Fibroblast of skin of right quadriceps (primary cell): ENCODE data around the gene CNTN4.

Experiments used
- DNase-seq: peaks from one replicate; pipeline ENCODE4 v3.0.0-alpha.2; 2013

CNTN4 gene

GRCh38 chr3:2283818-2284217 lies 185.2 kb downstream of the CNTN4 start:
- DNase-seq = no peak

GRCh38 chr3:2300938-2301337 lies 202.3 kb downstream of the CNTN4 start:
- DNase-seq = no peak

- no peak for DNase-seq
Observed at GRCh38 chr3:2301361-2301760, 202.7 kb downstream of the CNTN4 start.

GRCh38 chr3:2303566-2303965 lies 204.9 kb downstream of the CNTN4 start:
- DNase-seq = peak; percentile 20

- DNase-seq = no peak
Observed at GRCh38 chr3:2311022-2311421, 212.4 kb downstream of the CNTN4 start.

GRCh38 chr3:2317521-2317920 lies 218.9 kb downstream of the CNTN4 start:
- DNase-seq = no peak

- DNase-seq = no peak
Observed at GRCh38 chr3:2334921-2335320, 236.3 kb downstream of the CNTN4 start.

- DNase-seq = no peak
Observed at GRCh38 chr3:2343031-2343682, 244.5 kb downstream of the CNTN4 start.

- no peak for DNase-seq
Observed at GRCh38 chr3:2352134-2352762, 253.6 kb downstream of the CNTN4 start.

GRCh38 chr3:2354702-2355101 lies 256.0 kb downstream of the CNTN4 start:
- DNase-seq = peak; percentile 80

GRCh38 chr3:2356298-2356950 lies 257.8 kb downstream of the CNTN4 start:
- DNase-seq = no peak

- no peak for DNase-seq
Observed at GRCh38 chr3:2360815-2361214, 262.1 kb downstream of the CNTN4 start.

- DNase-seq = no peak
Observed at GRCh38 chr3:2362122-2362521, 263.5 kb downstream of the CNTN4 start.

GRCh38 chr3:2363854-2364253 lies 265.2 kb downstream of the CNTN4 start:
- DNase-seq = no peak

GRCh38 chr3:2370317-2370716 lies 271.7 kb downstream of the CNTN4 start:
- DNase-seq = no peak

- peak; percentile 42 for DNase-seq
Observed at GRCh38 chr3:2372306-2372705, 273.6 kb downstream of the CNTN4 start.

GRCh38 chr3:2375376-2375775 lies 276.7 kb downstream of the CNTN4 start:
- DNase-seq = no peak

- DNase-seq = no peak
Observed at GRCh38 chr3:2377281-2377680, 278.6 kb downstream of the CNTN4 start.

- DNase-seq = no peak
Observed at GRCh38 chr3:2390926-2391532, 292.4 kb downstream of the CNTN4 start.

- DNase-seq = no peak
Observed at GRCh38 chr3:2391896-2392295, 293.2 kb downstream of the CNTN4 start.

- DNase-seq = no peak
Observed at GRCh38 chr3:2392981-2393380, 294.3 kb downstream of the CNTN4 start.

- DNase-seq = no peak
Observed at GRCh38 chr3:2415083-2415482, 316.4 kb downstream of the CNTN4 start.

GRCh38 chr3:2420919-2421318 lies 322.3 kb downstream of the CNTN4 start:
- no peak for DNase-seq

GRCh38 chr3:2423143-2423542 lies 324.5 kb downstream of the CNTN4 start:
- no peak for DNase-seq
